ENCODE data around the gene BTK. TPM values are rescaled to one million over a fixed set of nuclear protein-coding genes. Genes with fewer than 3 reads are reported as not detected.

Gene BTK
- total and polyA plus RNA-seq, 9 of the 15 experiments (the other 6 are each of a cell fraction or from before 2014, with no cell fraction given): 14.9 to 93.4 (median 65.2) TPM

- TF ChIP-seq DDX20 (tag; IDR thresholded peaks at IDR 0.05; ENCODE audit: low read depth): no peak
Observed at GRCh38 chrX:101349193-101349562, 36.8 kb downstream of the BTK start (continued).

DNA sequence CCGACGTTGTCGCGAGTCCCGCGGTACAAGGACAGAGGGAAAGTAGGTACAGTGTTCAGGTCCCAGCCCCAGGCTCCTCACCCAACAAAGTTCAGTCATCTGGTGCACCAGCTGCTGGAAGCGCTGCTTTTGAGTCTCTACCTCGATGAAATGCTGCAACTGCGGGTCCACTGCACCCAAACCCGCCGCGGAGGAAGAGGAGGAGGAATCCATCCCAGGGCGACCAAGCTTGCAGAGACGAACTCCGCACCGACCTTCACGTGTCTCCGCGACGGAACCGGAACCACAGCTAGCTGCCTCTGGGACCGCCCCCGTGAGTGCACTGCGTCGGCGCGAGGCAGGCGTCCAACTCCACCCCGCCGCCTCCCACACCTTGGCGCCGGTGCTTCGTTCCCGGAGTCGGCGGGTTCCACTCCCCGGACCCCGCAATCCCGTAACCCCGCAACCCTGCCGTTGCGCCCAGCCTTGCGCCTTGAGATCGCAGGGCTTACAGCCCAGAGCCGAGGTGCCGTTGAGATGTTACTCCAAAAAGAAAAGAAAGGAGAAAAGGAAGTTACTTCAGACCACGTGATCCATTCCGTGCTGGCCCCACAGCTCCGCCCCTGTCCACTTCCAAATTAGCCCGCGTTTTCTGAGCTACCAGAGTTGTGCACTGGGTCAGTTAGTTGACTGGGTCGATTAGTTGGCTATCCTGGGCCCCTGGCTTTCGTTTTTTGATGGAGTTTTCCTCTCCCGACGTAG lies 37.4 kb downstream of the BTK start, which contains the start of gene TIMM8A:
Gene TIMM8A, minus strand, starts transcription at position 291 of the 741 bp plus-strand sequence. Its CDS starts 78 bp downstream, at position 213.
- peaks cover 41% of the 10 kb centered on the region for H3K79me2 ChIP-seq (ENCODE audit: control insufficient read depth, insufficient read depth, low read length)
- FAIRE-seq (peak; percentile 83), ATAC-seq (peak; percentile 97), DNase-seq (ENCODE audit: extremely low read depth in 1 of 4, low spot score in 3 of 4) (peak; percentile 79 to 91 (median 83))
- peak within 1 kb of the TSS; percentile 85 for H3K4me2 ChIP-seq (ENCODE audit: insufficient read depth, low read length)
- H3K9me1 ChIP-seq (ENCODE audit: control insufficient read depth, insufficient read depth, low read length): no peaks in the 10 kb centered on the region
- peak within 1 kb of the TSS; percentile 85 to 96 for H3K9ac ChIP-seq (ENCODE audit: insufficient read depth in 1 of 2, low read depth in 2 of 2, low read length in 2 of 2)
- H3K27ac ChIP-seq (ENCODE audit: extremely low read depth, low read depth, low read length): peak within 1 kb of the TSS; percentile 94
- in situ Hi-C loops (cut with MboI) (no loop called here), intact Hi-C loops (cut with micrococcal nuclease) (loop anchor here (2.0 to 5.0 kb wide), 2 partner anchors 42 to 59 kb away; partner anchors contain the start of genes GLA, HNRNPH2 and RPL36A)
- no peaks in the 10 kb centered on the region for H4K20me1 ChIP-seq (replicated peaks; ENCODE audit: control insufficient read depth, insufficient read depth, low read length)
- ChIA-PET CTCF (ENCODE audit: low intra/inter-chr PET ratio) (no interaction called here), POLR2A (interaction anchor here (0.6 to 4.0 kb wide), 8 partner anchors 9 to 68 kb away, joined by 3 to 21 read pairs (median 4); partner anchors contain the start of gene RPL36A)
- H3K36me3 ChIP-seq (ENCODE audit: control insufficient read depth, insufficient read depth, low read length): peaks cover 51% of the 10 kb centered on the region
- no TSS peak for BruUV-seq (replicated peaks)
- H3K4me1 ChIP-seq (replicated peaks in 1 of 2; ENCODE audit: control insufficient read depth in 2 of 2, insufficient read depth in 2 of 2, low read length in 2 of 2): peaks cover 0 to 6% of the 10 kb centered on the region in 2 experiments; a peak in 4 of 5 replicates
- H3K27me3 ChIP-seq (ENCODE audit: control insufficient read depth in 2 of 2, insufficient read depth in 2 of 2, low read length in 2 of 2): no peaks in the 10 kb centered on the region
- H3K4me3 ChIP-seq: peak within 1 kb of the TSS; percentile 64
- no peaks in the 10 kb centered on the region for H3K9me3 ChIP-seq (replicated peaks; ENCODE audit: control insufficient read depth, insufficient read depth, low read depth, low read length)
- peak within 1 kb of the TSS; percentile 95 for H2AFZ ChIP-seq (ENCODE audit: low read depth, low read length)
- under 1% methylated on average over 35 of the region's 55 CpGs for WGBS (ENCODE audit: insufficient coverage, low coverage, missing lambda C conversion rate)
- TF ChIP-seq ELF4 (CRISPR knock-in tag; IDR thresholded peaks at IDR 0.05): no peak
- TF ChIP-seq, protein P1, sequence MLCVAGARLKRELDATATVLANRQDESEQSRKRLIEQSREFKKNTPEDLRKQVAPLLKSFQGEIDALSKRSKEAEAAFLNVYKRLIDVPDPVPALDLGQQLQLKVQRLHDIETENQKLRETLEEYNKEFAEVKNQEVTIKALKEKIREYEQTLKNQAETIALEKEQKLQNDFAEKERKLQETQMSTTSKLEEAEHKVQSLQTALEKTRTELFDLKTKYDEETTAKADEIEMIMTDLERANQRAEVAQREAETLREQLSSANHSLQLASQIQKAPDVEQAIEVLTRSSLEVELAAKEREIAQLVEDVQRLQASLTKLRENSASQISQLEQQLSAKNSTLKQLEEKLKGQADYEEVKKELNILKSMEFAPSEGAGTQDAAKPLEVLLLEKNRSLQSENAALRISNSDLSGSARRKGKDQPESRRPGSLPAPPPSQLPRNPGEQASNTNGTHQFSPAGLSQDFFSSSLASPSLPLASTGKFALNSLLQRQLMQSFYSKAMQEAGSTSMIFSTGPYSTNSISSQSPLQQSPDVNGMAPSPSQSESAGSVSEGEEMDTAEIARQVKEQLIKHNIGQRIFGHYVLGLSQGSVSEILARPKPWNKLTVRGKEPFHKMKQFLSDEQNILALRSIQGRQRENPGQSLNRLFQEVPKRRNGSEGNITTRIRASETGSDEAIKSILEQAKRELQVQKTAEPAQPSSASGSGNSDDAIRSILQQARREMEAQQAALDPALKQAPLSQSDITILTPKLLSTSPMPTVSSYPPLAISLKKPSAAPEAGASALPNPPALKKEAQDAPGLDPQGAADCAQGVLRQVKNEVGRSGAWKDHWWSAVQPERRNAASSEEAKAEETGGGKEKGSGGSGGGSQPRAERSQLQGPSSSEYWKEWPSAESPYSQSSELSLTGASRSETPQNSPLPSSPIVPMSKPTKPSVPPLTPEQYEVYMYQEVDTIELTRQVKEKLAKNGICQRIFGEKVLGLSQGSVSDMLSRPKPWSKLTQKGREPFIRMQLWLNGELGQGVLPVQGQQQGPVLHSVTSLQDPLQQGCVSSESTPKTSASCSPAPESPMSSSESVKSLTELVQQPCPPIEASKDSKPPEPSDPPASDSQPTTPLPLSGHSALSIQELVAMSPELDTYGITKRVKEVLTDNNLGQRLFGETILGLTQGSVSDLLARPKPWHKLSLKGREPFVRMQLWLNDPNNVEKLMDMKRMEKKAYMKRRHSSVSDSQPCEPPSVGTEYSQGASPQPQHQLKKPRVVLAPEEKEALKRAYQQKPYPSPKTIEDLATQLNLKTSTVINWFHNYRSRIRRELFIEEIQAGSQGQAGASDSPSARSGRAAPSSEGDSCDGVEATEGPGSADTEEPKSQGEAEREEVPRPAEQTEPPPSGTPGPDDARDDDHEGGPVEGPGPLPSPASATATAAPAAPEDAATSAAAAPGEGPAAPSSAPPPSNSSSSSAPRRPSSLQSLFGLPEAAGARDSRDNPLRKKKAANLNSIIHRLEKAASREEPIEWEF (CRISPR knock-in tag; IDR thresholded peaks at IDR 0.05): no peak
- no peak for TF ChIP-seq IFI16 (CRISPR knock-in tag; IDR thresholded peaks at IDR 0.05)
- TF ChIP-seq CBX1 (IDR thresholded peaks at IDR 0.05; ENCODE audit: low read depth): no peak
- no peak for TF ChIP-seq TRIM24 (IDR thresholded peaks at IDR 0.05)
- no peak for TF ChIP-seq ZNF165 (CRISPR knock-in tag; IDR thresholded peaks at IDR 0.05; ENCODE audit: borderline replicate concordance)
- TF ChIP-seq NONO (IDR thresholded peaks at IDR 0.05; ENCODE audit: low read depth in 2 of 2, low read length in 1 of 2): no peak
- no peak for TF ChIP-seq TSC22D4 (tag; IDR thresholded peaks at IDR 0.05)
- 0 out of 2 replicates have a peak, but pooled peaks have one; percentile 21 for TF ChIP-seq HCFC1 (IDR thresholded peaks at IDR 0.05; ENCODE audit: low read depth, low read length)
- TF ChIP-seq BHLHE40 (IDR thresholded peaks at IDR 0.05; ENCODE audit: low read length): peak; percentile 64
- TF ChIP-seq RCOR1 (IDR thresholded peaks at IDR 0.05; ENCODE audit: borderline replicate concordance in 1 of 2, low read depth in 2 of 2, low read length in 2 of 2): no peak
- TF ChIP-seq DNMT1 (IDR thresholded peaks at IDR 0.05): no peak
- TF ChIP-seq, protein P2, sequence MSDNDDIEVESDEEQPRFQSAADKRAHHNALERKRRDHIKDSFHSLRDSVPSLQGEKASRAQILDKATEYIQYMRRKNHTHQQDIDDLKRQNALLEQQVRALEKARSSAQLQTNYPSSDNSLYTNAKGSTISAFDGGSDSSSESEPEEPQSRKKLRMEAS (CRISPR knock-in tag; IDR thresholded peaks at IDR 0.05): peak; percentile 94
- TF ChIP-seq HEY1 (CRISPR knock-in tag; IDR thresholded peaks at IDR 0.05; ENCODE audit: borderline replicate concordance): no peak
- no peak for TF ChIP-seq ARHGAP35 (IDR thresholded peaks at IDR 0.05; ENCODE audit: partially characterized antibody)
